HEK293T (cell line): ENCODE data around the gene PRORP.

Source experiments
- ARNT ChIP-seq: fragments of 450-650 bp; IDR thresholded peaks from 2 replicates; pipeline ENCODE4 v1.6.1; 2017; ENCODE audit warnings: mild to moderate bottlenecking
- BHLHE40 ChIP-seq: fragments of 450-650 bp; IDR thresholded peaks from 2 replicates; pipeline ENCODE4 v1.6.1; 2016; ENCODE audit warnings: mild to moderate bottlenecking, moderate library complexity, borderline replicate concordance
- ELF4 ChIP-seq: fragments of 450-650 bp; IDR thresholded peaks from 2 replicates; pipeline ENCODE4 v1.6.1; 2017; ENCODE audit warnings: antibody characterized with exemption
- FOXK2 ChIP-seq: fragments of 450-650 bp; IDR thresholded peaks from 2 replicates; pipeline ENCODE4 v1.6.1; 2016; ENCODE audit warnings: mild to moderate bottlenecking
- L3MBTL2 ChIP-seq: fragments of 450-650 bp; conservative IDR thresholded peaks from 2 replicates; pipeline ENCODE4 v1.6.1; 2016; ENCODE audit warnings: mild to moderate bottlenecking
- NFRKB ChIP-seq: fragments of 450-650 bp; IDR thresholded peaks from 2 replicates; pipeline ENCODE4 v1.6.1; 2016; ENCODE audit warnings: mild to moderate bottlenecking, moderate library complexity
- PKNOX1 ChIP-seq: fragments of 450-650 bp; IDR thresholded peaks from 2 replicates; pipeline ENCODE4 v1.6.1; 2016
- SP1 ChIP-seq: fragments of 450-650 bp; IDR thresholded peaks from 2 replicates; pipeline ENCODE4 v1.6.1; 2017
- SUZ12 ChIP-seq: fragments of 450-650 bp; IDR thresholded peaks from 2 replicates; pipeline ENCODE4 v1.6.1; 2016; ENCODE audit warnings: mild to moderate bottlenecking
- TARDBP ChIP-seq: fragments of 450-650 bp; IDR thresholded peaks from 2 replicates; pipeline ENCODE4 v1.6.1; 2016
- ZNF384 ChIP-seq: fragments of 450-650 bp; IDR thresholded peaks from 2 replicates; pipeline ENCODE4 v1.6.1; 2016

- TF ChIP-seq ARNT (no peak), SP1 (no peak), TARDBP (no peak), ELF4 (no peak), FOXK2 (no peak), L3MBTL2 (no peak), BHLHE40 (no peak), SUZ12 (no peak), ZNF384 (no peak), PKNOX1 (no peak), NFRKB (no peak)
Measured at GRCh38 chr14:35122696-35123387, 490 bp downstream of the PRORP start.
